Measurements from ENCODE around the gene IRF1.
A peak's percentile ranks its signal among the peaks of the same experiment; 100 is the strongest.

IRF1 gene

DNA sequence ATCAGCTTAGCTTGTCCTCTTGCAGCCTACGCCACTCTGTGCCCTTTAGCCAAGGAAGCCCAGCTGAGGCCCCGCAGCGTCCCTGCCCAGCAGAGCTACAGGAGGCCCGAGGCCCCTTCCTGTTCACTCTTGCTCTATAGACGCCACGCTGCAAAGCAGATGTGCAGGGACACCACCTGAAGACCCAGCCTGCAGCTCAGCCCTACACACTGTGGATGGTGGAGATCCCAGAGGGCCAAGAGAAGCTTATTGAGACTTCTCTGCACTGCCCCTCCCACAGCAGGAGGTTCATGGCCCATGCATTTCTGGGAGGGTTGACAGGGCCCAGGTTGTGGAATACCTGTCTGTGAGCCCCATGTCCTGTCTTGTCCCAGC, 33.6 kb downstream of the IRF1 start:
- Histone ChIP-seq H4K20me1 (no peaks in the 10 kb centered on the region), H3K4me2 (peak overlapping the region; percentile 80 to 98 (median 96))

DNA sequence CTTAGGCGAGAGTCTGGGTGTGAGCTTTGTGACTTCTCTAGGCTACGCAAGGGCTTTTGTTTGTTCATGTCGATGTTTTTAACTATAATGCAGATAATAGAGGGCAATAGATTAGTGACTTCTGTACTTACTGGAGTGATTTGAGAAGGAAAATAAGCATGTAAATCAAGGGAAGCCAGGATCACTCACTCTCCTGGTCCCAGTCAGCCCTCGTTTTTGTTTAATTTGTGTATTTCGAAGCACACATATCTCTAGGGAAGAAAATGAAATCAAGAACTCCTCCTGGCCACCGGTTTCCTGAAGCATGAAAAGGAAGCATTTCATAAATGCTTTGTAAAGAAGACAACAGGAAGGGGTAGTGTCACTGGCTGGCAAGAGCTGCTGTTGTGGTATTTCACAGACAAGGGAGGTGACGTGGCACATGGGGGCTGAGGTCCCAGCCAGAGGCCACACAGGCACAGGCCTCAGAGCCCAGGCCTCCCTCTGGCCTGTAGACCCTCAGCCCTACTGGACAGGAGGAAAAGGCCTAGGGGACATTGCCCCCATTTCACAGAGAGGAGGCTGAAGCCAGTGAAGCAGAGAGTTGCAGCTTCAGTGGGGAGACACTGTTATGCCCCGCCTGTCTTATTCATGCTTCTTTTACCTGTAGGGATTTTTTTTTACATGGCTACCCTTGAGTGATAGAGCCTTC, 34.1 kb downstream of the IRF1 start:
- Histone ChIP-seq H3K27ac (peak overlapping the region; percentile 93 to 100 (median 97)), H3K4me2 (peak overlapping the region; percentile 80 to 98 (median 96)), H3K4me1 (peaks cover 90 to 99% (median 93%) of the 10 kb centered on the region in 10 experiments), H3K4me3 (peak overlapping the region; percentile 8 to 63 (median 38); a peak in 15 of 20 replicates), H3K36me3 (peaks cover 0 to 27% (median 5%) of the 10 kb centered on the region in 11 experiments; a peak in 16 of 22 replicates), H4K20me1 (no peaks in the 10 kb centered on the region), H3K27me3 (no peaks in the 10 kb centered on the region), H3K9ac (peak overlapping the region; percentile 73 to 95 (median 90)), H3K9me3 (replicated peaks in 1 of 11) (peaks cover 0 to 4% (median 0%) of the 10 kb centered on the region in 11 experiments; a peak in 1 of 22 replicates)
- TF ChIP-seq Cebpa-rat (IDR thresholded peaks at IDR 0.05), result peak in 8 of 11 experiments; percentile 65 to 98 (median 86); a peak in 15 of 22 replicates

More for the DNA sequence above, 33.6 kb downstream of the IRF1 start:
- Histone ChIP-seq H3K4me1 (peaks cover 92 to 100% (median 97%) of the 10 kb centered on the region in 10 experiments), H3K27ac (peak overlapping the region; percentile 93 to 100 (median 97)), H3K4me3 (peak overlapping the region in 6 of 10 experiments; percentile 2 to 63 (median 45); a peak in 6 of 20 replicates), H3K9me3 (replicated peaks in 1 of 11) (no peaks in the 10 kb centered on the region), H3K9ac (peak overlapping the region; percentile 73 to 95 (median 90)), H3K27me3 (no peaks in the 10 kb centered on the region), H3K36me3 (peaks cover 0 to 22% (median 0%) of the 10 kb centered on the region in 11 experiments; a peak in 8 of 22 replicates)
- TF ChIP-seq Cebpa-rat (IDR thresholded peaks at IDR 0.05), result no peak

DNA sequence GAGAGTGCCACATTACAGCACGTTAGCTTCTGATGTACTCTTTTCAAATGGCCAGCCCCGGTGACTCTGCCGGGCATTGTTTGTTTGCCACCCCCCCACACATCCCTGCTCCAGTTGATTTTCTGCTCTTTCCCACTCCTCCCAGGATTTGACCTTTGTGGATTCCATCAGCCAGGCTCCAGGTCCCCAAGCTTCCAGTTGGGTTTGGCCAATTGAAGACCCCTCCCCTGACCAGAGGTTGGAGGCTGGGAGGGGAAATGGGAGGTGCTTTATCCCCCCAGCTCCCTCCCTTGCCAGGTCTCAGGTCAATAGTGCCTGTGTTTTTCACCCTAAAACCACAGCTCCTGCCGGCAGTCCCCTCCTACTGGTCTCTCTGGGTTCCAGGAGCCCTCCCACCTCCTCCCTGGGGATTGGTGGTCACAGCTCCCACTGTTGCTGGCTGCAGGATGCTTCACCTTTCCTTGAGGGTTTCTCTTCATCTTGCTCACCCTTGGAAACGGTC, 34.9 kb downstream of the IRF1 start:
- no peaks in the 10 kb centered on the region for H3K27me3 ChIP-seq
- peaks cover 0 to 7% (median 0%) of the 10 kb centered on the region in 11 experiments; a peak in 1 of 22 replicates for H3K9me3 ChIP-seq (replicated peaks in 1 of 11)
- H3K4me1 ChIP-seq, result peaks cover 83 to 95% (median 85%) of the 10 kb centered on the region in 10 experiments
- peak overlapping the region; percentile 93 to 100 (median 97) for H3K27ac ChIP-seq
- peak overlapping the region; percentile 80 to 98 (median 96) for H3K4me2 ChIP-seq
- TF ChIP-seq Cebpa-rat (IDR thresholded peaks at IDR 0.05), result no peak
- H4K20me1 ChIP-seq, result no peaks in the 10 kb centered on the region
- peak overlapping the region; percentile 73 to 95 (median 90) for H3K9ac ChIP-seq
- H3K4me3 ChIP-seq, result peak overlapping the region in 9 of 10 experiments; percentile 8 to 63 (median 37); a peak in 15 of 20 replicates
- peaks cover 0 to 31% (median 13%) of the 10 kb centered on the region in 11 experiments; a peak in 16 of 22 replicates for H3K36me3 ChIP-seq

DNA sequence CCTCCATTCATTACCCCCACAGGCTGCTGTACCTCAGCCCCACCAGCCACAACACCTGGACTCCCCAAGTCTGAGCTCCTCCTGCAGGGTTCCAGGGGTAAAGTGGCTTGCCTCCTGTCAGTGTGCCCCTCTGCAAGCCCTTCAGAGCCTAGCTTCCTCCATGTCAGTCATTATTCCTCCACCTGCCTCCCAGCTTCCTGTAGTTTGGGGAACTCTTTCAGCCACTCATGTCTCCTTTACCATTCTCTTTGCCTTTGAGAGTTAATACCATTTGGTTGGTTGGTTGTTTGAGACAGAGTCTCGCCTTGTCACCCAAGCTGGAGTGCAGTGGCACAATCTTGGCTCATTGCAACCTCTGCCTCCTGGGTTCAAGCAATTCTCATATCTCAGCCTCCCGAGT, 36.2 kb downstream of the IRF1 start:
- no peaks in the 10 kb centered on the region for H4K20me1 ChIP-seq
- H3K27ac ChIP-seq, result peak overlapping the region in 10 of 11 experiments; percentile 93 to 100 (median 98); a peak in 19 of 22 replicates
- H3K9me3 ChIP-seq (replicated peaks in 1 of 11), result peaks cover 0 to 7% (median 0%) of the 10 kb centered on the region in 11 experiments; a peak in 1 of 22 replicates
- H3K9ac ChIP-seq, result peak overlapping the region in 5 of 11 experiments; percentile 1 to 95 (median 90); a peak in 6 of 22 replicates
- peaks cover 72 to 94% (median 78%) of the 10 kb centered on the region in 10 experiments for H3K4me1 ChIP-seq
- H3K4me2 ChIP-seq, result peak overlapping the region; percentile 80 to 98 (median 96)
- H3K36me3 ChIP-seq, result peaks cover 0 to 43% (median 20%) of the 10 kb centered on the region in 11 experiments; a peak in 16 of 22 replicates
- TF ChIP-seq Cebpa-rat (IDR thresholded peaks at IDR 0.05), result no peak
- no peaks in the 10 kb centered on the region for H3K27me3 ChIP-seq
- no peak overlapping the region for H3K4me3 ChIP-seq

DNA sequence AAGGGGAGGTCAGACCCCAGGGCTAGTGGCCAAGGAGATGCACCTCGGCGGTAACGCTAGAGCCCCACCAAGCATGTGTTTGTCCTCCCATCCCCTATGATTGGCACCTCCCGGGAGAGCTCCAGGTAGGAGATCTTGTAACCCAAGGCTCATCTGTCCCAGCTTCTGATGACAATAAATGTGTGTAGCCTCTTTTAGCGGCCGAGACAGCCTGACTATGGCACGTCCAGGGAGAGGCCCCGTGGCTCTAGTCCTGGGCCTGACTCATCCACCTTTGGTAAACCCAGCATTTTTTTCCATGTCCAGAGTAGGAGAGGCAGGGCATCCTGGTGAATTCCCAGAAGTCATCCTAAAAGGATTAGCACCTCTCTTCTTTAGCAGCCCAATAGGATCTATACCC, 39.2 kb downstream of the IRF1 start:
- Histone ChIP-seq H3K27ac (peak overlapping the region in 6 of 11 experiments; percentile 9 to 44 (median 33); a peak in 6 of 22 replicates), H3K4me1 (peaks cover 42 to 79% (median 60%) of the 10 kb centered on the region in 10 experiments), H3K4me3 (no peak overlapping the region), H3K36me3 (peaks cover 0 to 66% (median 35%) of the 10 kb centered on the region in 11 experiments; a peak in 16 of 22 replicates), H3K9me3 (replicated peaks in 1 of 11) (peaks cover 0 to 7% (median 0%) of the 10 kb centered on the region in 11 experiments; a peak in 2 of 22 replicates), H3K9ac (no peak overlapping the region), H3K27me3 (no peaks in the 10 kb centered on the region), H3K4me2 (peak overlapping the region in 1 of 11 experiments; percentile 14; a peak in 1 of 22 replicates), H4K20me1 (no peaks in the 10 kb centered on the region)
- no peak for TF ChIP-seq Cebpa-rat (IDR thresholded peaks at IDR 0.05)

DNA sequence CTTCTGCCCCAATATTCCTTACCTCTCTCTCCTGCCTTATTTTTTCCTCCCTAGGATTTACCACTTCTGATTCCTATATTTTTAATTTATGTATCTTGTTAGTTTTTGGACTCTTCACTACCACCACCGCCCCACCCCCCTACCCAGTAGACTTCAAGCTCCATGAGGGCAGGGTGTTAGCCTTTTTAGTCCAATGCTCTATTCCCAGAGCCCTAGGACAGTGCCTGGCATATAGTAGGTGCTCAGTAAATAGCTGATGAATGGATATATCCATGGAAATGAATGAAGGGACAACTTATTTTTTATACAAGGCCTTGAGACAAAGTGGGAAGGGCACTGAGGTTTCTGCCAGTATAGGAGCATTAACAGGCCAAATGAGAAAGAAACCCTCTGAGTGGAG, 41.5 kb downstream of the IRF1 start:
- Histone ChIP-seq H3K4me2 (peak overlapping the region in 5 of 11 experiments; percentile 3 to 42 (median 15); a peak in 7 of 22 replicates), H3K27ac (peak overlapping the region in 6 of 11 experiments; percentile 9 to 59 (median 36); a peak in 8 of 22 replicates), H4K20me1 (no peaks in the 10 kb centered on the region), H3K4me1 (peaks cover 31 to 79% (median 60%) of the 10 kb centered on the region in 10 experiments), H3K36me3 (peaks cover 0 to 82% (median 37%) of the 10 kb centered on the region in 11 experiments; a peak in 16 of 22 replicates), H3K27me3 (no peaks in the 10 kb centered on the region), H3K9me3 (replicated peaks in 1 of 11) (peaks cover 0 to 7% (median 0%) of the 10 kb centered on the region in 11 experiments; a peak in 2 of 22 replicates), H3K9ac (no peak overlapping the region), H3K4me3 (no peak overlapping the region)
- no peak for TF ChIP-seq Cebpa-rat (IDR thresholded peaks at IDR 0.05)

DNA sequence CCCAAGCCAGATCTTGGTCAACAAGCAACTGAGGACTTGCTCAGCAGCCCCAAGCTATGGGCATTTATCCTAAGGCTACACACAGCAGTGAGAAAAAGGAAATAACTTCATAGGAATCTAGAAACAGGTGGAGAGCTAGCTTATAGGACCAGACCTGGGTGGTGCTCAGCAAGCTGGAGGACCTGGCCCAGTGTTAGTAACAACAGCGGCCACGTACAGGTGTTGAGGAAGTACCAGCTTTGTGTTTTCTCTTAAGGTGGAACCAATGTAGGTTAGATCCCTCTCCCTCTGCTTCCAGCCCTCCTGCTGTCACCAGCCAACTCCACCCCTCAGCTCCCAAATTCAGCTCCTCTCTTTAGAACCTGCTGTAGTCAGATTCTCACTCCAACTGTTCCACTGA, 43.4 kb downstream of the IRF1 start:
- Histone ChIP-seq H3K36me3 (peaks cover 0 to 99% (median 37%) of the 10 kb centered on the region in 11 experiments; a peak in 16 of 22 replicates), H3K9me3 (replicated peaks in 1 of 11) (peaks cover 0 to 7% (median 0%) of the 10 kb centered on the region in 11 experiments; a peak in 2 of 22 replicates), H3K27ac (peak overlapping the region in 1 of 11 experiments; percentile 17; a peak in 1 of 22 replicates), H3K4me1 (peaks cover 26 to 78% (median 61%) of the 10 kb centered on the region in 10 experiments), H4K20me1 (no peaks in the 10 kb centered on the region), H3K9ac (no peak overlapping the region), H3K4me2 (peak overlapping the region in 5 of 11 experiments; percentile 1 to 23 (median 19); a peak in 5 of 22 replicates), H3K4me3 (no peak overlapping the region), H3K27me3 (no peaks in the 10 kb centered on the region)
- TF ChIP-seq Cebpa-rat (IDR thresholded peaks at IDR 0.05), result no peak

DNA sequence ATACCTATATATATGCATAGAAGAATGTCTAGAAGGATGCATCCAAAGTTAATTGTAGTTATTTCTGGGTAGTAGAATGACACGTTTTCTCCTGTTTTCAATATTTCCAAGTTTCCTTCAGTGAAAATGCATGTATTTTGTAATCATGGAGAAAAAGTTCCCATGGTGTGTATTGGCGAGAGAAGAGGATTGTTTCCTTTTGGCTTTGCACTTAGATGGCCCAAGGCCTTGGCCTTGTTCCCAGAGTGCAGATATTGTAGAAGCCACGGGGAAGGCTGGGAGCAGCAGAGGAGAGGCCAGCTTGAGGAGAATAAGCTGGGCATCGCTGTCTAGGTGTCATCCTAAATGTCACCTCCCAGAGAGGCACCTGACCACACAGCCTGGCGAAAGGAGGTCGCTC, 44.0 kb downstream of the IRF1 start:
- Histone ChIP-seq H4K20me1 (no peaks in the 10 kb centered on the region), H3K4me3 (no peak overlapping the region), H3K9ac (no peak overlapping the region), H3K4me2 (peak overlapping the region in 6 of 11 experiments; percentile 1 to 23 (median 19); a peak in 7 of 22 replicates), H3K36me3 (peaks cover 0 to 94% (median 36%) of the 10 kb centered on the region in 11 experiments; a peak in 16 of 22 replicates), H3K27ac (no peak overlapping the region), H3K9me3 (replicated peaks in 1 of 11) (peaks cover 0 to 5% (median 0%) of the 10 kb centered on the region in 11 experiments; a peak in 2 of 22 replicates), H3K4me1 (peaks cover 27 to 73% (median 63%) of the 10 kb centered on the region in 10 experiments), H3K27me3 (no peaks in the 10 kb centered on the region)
- TF ChIP-seq Cebpa-rat (IDR thresholded peaks at IDR 0.05), result no peak

All from BLaER1 treated with 17β-estradiol and CSF1 and Interleukin-3, amounts not matched to agents 10 nM and 100 nM (cell line).